ENCODE measurements around the gene ENTPD7.

- TF ChIP-seq ZNF416 (tag by site-specific recombination; IDR thresholded peaks at IDR 0.05) (no peak), TCF7L2 (IDR thresholded peaks at IDR 0.05; ENCODE audit: borderline replicate concordance, low read depth, low read length) (no peak), ZNF354C (tag by site-specific recombination; IDR thresholded peaks at IDR 0.05; ENCODE audit: borderline replicate concordance, low read depth) (no peak), HOXA7 (CRISPR knock-in tag; IDR thresholded peaks at IDR 0.05; ENCODE audit: borderline replicate concordance) (no peak), ZNF366 (tag by site-specific recombination; conservative IDR thresholded peaks at IDR 0.05) (no peak), ZNF610 (tag by site-specific recombination; IDR thresholded peaks at IDR 0.05; ENCODE audit: borderline replicate concordance) (no peak), ZNF629 (tag by site-specific recombination; IDR thresholded peaks at IDR 0.05) (no peak), EGR2 (tag by site-specific recombination; IDR thresholded peaks at IDR 0.05; ENCODE audit: low read depth) (no peak), ZBTB20 (tag by site-specific recombination; IDR thresholded peaks at IDR 0.05) (no peak), ZSCAN23 (tag by site-specific recombination; IDR thresholded peaks at IDR 0.05) (no peak)
- TF ChIP-seq, protein P1, sequence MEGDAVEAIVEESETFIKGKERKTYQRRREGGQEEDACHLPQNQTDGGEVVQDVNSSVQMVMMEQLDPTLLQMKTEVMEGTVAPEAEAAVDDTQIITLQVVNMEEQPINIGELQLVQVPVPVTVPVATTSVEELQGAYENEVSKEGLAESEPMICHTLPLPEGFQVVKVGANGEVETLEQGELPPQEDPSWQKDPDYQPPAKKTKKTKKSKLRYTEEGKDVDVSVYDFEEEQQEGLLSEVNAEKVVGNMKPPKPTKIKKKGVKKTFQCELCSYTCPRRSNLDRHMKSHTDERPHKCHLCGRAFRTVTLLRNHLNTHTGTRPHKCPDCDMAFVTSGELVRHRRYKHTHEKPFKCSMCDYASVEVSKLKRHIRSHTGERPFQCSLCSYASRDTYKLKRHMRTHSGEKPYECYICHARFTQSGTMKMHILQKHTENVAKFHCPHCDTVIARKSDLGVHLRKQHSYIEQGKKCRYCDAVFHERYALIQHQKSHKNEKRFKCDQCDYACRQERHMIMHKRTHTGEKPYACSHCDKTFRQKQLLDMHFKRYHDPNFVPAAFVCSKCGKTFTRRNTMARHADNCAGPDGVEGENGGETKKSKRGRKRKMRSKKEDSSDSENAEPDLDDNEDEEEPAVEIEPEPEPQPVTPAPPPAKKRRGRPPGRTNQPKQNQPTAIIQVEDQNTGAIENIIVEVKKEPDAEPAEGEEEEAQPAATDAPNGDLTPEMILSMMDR (tag by site-specific recombination; IDR thresholded peaks at IDR 0.05), result no peak
- TF ChIP-seq, protein P2, sequence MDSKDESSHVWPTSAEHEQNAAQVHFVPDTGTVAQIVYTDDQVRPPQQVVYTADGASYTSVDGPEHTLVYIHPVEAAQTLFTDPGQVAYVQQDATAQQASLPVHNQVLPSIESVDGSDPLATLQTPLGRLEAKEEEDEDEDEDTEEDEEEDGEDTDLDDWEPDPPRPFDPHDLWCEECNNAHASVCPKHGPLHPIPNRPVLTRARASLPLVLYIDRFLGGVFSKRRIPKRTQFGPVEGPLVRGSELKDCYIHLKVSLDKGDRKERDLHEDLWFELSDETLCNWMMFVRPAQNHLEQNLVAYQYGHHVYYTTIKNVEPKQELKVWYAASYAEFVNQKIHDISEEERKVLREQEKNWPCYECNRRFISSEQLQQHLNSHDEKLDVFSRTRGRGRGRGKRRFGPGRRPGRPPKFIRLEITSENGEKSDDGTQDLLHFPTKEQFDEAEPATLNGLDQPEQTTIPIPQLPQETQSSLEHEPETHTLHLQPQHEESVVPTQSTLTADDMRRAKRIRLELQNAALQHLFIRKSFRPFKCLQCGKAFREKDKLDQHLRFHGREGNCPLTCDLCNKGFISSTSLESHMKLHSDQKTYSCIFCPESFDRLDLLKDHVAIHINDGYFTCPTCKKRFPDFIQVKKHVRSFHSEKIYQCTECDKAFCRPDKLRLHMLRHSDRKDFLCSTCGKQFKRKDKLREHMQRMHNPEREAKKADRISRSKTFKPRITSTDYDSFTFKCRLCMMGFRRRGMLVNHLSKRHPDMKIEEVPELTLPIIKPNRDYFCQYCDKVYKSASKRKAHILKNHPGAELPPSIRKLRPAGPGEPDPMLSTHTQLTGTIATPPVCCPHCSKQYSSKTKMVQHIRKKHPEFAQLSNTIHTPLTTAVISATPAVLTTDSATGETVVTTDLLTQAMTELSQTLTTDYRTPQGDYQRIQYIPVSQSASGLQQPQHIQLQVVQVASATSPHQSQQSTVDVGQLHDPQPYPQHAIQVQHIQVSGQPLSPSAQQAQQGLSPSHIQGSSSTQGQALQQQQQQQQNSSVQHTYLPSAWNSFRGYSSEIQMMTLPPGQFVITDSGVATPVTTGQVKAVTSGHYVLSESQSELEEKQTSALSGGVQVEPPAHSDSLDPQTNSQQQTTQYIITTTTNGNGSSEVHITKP (tag by site-specific recombination; IDR thresholded peaks at IDR 0.05), result no peak
- TF ChIP-seq, protein P3, sequence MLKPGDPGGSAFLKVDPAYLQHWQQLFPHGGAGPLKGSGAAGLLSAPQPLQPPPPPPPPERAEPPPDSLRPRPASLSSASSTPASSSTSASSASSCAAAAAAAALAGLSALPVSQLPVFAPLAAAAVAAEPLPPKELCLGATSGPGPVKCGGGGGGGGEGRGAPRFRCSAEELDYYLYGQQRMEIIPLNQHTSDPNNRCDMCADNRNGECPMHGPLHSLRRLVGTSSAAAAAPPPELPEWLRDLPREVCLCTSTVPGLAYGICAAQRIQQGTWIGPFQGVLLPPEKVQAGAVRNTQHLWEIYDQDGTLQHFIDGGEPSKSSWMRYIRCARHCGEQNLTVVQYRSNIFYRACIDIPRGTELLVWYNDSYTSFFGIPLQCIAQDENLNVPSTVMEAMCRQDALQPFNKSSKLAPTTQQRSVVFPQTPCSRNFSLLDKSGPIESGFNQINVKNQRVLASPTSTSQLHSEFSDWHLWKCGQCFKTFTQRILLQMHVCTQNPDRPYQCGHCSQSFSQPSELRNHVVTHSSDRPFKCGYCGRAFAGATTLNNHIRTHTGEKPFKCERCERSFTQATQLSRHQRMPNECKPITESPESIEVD (tag by site-specific recombination; IDR thresholded peaks at IDR 0.05), result no peak
- TF ChIP-seq, protein P4, sequence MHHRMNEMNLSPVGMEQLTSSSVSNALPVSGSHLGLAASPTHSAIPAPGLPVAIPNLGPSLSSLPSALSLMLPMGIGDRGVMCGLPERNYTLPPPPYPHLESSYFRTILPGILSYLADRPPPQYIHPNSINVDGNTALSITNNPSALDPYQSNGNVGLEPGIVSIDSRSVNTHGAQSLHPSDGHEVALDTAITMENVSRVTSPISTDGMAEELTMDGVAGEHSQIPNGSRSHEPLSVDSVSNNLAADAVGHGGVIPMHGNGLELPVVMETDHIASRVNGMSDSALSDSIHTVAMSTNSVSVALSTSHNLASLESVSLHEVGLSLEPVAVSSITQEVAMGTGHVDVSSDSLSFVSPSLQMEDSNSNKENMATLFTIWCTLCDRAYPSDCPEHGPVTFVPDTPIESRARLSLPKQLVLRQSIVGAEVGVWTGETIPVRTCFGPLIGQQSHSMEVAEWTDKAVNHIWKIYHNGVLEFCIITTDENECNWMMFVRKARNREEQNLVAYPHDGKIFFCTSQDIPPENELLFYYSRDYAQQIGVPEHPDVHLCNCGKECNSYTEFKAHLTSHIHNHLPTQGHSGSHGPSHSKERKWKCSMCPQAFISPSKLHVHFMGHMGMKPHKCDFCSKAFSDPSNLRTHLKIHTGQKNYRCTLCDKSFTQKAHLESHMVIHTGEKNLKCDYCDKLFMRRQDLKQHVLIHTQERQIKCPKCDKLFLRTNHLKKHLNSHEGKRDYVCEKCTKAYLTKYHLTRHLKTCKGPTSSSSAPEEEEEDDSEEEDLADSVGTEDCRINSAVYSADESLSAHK (tag by site-specific recombination; IDR thresholded peaks at IDR 0.05), result no peak
Measured at GRCh38 chr10:99617696-99618095, 41.6 kb upstream of the ENTPD7 start.

Data from HEK293 (cell line).